NCI-H1105 (cell line): ENCODE measurements around the gene IRX5.

Experiments
- DNase-seq: peaks from one replicate; lab custom pipeline; 2025; lab: John Stamatoyannopoulos, UW

Gene IRX5

DNA sequence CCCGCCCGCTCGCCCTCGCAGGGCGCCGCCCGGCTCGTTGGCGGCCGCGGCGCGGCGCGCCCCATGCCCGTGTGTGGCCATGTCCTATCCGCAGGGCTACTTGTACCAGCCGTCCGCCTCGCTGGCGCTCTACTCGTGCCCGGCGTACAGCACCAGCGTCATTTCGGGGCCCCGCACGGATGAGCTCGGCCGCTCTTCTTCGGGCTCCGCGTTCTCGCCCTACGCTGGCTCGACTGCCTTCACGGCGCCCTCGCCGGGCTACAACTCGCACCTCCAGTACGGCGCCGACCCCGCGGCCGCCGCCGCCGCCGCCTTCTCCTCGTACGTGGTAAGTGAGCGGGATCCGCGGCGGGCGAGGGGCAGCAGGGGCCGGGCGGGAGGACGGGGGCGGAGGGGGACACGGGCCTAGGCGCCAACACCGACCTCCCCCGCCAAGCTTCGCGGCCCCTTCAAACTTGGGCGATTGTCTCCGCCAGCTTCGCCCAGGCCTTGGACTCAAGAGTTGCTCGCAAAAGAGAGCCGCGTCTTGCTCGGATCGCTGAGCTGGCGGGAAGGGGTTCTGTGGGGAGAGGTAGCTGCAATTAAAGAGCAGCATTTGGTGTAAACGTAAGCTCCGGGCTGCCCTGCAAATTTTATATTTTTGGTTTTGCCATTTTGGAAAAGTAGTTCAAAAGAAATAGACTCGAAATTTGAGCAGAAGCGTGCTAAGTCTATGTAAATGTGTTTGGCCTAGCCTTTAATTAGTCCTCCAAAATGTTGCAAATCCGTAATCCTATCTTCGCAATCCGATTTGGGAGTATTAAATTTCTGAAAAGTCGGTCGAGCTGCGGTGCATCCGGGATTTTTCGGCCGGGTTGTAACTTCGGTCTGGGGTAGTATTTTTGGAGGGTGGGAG, 702 bp downstream of the IRX5 start:
- peak; percentile 60 for DNase-seq

DNA sequence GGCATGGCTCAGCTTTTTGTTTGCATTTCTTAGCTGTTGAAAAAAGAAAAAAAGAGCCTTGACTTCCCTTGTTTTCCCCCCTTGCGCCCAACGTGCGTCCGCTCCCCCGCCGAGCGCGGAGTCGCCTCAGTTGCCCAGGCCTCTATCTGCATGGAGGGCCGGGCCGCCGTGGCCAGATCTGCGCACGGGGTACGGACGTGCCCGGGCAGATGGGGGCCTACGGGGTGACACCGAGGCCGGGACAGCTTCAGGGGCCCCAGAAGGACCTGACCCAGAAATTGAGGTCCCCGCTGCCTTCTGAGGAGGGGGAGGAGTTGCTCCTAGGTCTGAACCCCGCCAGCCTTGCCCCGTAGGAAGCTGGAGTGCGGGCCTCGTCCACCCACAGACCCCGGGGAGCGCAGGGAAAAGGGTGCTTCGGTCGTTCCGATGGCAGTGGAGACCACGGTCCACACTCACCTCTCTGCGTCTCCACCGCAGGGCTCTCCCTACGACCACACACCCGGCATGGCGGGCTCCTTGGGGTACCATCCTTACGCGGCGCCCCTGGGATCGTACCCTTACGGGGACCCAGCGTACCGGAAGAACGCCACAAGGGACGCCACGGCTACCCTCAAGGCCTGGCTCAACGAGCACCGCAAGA, 1.5 kb downstream of the IRX5 start:
- no peak for DNase-seq

- no peak for DNase-seq
Measured at GRCh38 chr16:54932737-54933254, 2.1 kb downstream of the IRX5 start.

DNA sequence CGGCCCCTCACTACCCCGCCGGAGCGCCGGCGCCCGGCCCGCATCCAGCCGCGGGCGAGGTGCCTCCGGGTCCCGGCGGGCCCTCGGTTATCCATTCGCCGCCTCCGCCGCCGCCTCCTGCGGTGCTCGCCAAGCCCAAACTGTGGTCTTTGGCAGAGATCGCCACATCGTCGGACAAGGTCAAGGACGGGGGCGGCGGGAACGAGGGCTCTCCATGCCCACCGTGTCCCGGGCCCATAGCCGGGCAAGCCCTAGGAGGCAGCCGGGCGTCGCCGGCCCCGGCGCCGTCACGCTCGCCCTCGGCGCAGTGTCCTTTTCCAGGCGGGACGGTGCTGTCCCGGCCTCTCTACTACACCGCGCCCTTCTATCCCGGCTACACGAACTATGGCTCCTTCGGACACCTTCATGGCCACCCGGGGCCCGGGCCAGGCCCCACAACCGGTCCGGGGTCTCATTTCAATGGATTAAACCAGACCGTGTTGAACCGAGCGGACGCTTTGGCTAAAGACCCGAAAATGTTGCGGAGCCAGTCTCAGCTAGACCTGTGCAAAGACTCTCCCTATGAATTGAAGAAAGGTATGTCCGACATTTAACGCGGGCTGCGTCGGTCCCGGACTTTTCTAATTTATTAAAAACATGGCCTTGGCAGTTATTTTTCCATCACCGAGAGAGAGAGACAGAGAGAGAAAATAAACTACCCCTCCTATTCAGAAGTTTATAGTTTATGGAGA, 2.8 kb downstream of the IRX5 start:
- no peak for DNase-seq

DNA sequence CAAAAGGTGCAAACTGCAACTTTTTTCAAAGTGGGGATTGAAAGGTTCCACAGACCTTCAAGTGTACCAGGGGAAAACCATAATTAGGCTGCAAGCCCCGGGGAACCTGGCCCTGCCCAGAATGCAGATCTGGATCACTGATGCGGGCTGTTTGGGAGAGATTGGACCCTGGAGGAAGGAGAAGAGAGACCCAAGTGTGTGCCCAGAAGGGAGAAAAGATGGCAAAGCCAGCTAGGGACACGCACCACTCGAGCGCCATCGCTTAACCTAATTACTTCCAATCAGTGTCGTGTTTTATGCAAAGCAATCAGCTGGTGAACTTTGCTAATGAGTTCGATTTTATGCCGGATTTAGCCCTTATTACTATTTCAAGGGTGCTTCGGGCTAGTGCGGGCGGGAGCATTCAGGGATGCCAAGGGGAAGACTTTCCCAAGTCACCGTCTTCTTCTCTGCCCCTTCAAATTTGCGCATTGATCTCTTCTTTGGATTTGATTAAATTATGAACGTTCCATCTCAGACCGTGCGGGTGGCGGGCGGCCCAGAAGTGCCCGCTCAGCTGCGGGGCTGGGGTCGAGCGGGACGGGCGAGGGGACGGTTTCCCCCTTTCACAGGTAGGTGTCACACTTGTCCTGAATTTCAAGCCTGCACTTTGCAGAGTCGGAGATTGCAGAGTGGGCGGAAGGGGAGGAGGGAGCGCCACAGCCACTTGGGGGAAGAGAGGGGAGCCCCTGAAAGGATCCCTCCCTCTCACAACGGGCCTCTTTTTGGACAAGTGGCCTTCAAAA, 4.0 kb downstream of the IRX5 start:
- DNase-seq = no peak

DNA sequence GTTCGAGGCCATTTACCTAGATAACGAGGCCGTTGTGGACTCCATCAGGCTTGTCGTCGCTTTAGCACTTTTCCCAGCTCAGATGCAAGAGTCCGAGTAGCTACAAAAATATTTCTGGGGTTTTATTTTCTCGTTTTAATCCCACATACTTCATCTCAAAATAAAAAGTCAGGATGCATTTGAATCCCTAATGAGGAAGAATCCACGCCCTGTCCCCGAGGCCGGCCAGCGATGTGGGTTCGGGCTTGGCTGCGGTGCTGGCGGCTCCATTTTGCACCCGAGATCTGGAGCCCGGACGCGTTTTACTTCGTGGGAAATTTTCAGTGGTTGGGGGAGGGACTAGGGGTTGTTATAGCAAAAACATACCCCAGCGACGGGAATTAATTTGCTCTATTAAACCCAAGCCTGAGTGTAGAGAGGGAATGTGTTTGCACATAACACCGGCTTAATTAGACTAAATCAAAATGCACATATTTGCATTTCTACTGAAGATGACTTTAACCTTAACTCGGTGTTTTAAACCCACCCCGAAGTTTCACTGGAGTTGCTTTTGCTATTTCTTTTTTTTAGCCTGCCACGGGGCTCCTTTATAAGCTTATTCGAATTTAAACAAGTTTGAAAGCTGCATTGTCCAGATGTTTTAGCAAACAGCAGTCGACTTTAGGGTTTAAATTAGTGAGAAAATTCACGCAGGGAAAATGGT, 4.8 kb downstream of the IRX5 start:
- DNase-seq = no peak

- no peak for DNase-seq
Measured at GRCh38 chr16:54936201-54936978, 5.7 kb downstream of the IRX5 start.

DNA sequence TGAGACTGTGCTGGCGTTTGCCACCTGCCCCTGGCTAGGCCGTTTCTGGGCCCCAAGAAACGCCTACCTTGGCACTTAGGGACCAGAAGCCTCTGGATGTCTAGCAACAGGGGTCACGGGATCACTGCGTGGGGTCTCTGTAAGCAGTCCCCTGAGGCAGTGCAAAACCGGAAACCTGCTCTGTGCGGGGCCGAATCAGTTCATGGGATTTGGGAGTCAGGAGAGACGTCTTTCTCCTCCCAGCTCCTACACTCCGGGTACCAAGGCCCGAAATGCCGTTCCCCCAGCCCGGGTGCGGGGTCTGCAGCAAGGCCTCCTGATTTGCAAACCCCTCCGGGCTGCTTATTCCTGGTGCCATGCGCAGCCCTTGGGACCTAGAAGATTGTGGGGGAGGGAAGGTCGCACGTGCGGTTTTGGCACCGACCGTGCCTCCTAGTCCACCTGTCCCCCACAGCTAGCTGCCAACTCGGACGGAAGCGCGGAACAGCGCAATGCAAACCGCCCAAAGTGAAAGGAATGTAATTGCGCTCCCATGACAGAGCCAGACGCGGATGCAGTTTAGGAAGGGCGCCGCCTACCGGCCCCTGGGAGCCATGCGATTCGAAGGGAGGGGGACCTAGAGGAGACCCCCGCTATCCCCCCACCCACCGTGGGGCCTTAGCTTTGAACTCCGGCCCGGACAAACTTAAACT, 6.5 kb downstream of the IRX5 start:
- DNase-seq = no peak

- DNase-seq = no peak
Measured at GRCh38 chr16:54937671-54938211, 7.1 kb downstream of the IRX5 start.

DNA sequence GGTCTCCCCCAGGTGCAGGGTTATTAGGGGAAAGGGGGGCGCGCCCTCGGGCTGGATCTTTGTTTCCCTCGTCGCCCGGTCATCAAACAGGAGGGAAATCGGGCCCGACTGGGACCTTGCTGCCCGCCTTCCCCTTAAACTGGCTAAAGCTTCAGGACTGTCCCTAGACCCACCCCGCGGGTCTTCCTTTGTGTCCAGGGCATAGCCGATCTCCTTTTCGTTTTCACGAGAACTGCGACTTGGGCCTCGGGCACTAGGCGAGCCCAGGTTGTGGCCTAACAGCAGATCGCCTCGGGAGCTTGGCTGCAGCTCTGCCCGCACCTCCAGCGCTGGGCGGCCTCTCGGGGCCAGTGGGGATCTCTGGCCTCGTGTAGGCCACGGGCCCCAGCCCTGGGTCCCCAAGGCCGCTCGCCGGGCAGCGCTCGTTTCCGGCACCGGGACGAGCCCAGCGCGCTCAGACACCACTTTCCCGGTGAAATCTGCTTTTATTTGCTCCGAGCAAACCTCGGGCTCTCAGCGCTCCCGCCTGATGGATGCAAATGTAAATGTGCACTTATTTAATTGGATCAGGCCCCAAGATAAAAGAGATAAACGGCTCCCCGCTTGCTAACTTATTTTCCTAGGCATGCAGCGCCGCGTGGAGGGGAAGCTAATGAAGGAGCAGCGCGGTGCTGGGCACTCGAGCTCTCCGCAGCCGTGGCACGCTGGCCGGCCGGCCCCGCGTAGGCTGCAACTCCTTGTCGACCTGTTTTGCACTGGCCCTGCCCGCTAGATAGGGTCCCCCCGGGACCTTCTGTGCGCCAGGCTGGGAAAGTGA, 7.8 kb downstream of the IRX5 start:
- no peak for DNase-seq

GRCh38 chr16:54939029-54939346, 8.3 kb downstream of the IRX5 start:
- DNase-seq = no peak

DNA sequence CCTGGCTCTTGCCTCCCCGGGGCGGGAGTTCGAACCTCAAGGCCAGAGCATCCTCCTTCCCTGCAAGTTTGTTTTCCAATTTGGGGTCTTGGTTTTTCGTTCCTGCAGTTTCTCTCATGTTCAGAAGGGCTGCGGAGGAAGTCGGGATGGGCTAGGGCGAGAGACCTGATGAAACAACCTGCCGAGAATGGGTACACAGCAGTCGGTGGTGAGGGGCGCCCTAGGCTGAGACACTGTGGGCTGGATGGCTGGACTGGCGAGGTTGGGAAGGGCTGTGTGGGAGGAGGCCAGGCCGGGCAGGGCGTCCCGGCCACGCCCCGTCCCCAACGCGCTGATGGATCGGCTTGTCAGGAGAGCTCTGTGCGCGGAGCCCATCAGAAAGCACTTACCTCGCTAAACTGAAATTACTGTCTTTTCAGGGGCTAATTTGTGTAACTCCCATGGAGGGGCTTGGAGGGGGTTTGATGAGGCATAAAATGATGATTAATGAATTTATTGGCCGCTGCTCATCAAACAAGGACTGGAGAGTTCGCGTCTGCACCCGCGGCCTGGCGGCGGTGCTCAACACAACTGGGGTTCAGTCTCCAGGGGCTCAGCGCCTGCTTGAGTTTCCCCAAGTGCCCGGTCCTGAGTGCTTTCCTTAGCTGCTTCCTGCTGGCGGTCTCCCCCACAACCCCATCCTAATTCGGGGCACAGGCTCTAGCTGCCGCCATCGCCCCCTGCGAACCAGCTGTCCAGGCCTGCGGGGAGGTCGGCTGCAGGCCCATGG, 9.0 kb downstream of the IRX5 start:
- no peak for DNase-seq

GRCh38 chr16:54940279-54940604, 9.6 kb downstream of the IRX5 start:
- DNase-seq = no peak

DNA sequence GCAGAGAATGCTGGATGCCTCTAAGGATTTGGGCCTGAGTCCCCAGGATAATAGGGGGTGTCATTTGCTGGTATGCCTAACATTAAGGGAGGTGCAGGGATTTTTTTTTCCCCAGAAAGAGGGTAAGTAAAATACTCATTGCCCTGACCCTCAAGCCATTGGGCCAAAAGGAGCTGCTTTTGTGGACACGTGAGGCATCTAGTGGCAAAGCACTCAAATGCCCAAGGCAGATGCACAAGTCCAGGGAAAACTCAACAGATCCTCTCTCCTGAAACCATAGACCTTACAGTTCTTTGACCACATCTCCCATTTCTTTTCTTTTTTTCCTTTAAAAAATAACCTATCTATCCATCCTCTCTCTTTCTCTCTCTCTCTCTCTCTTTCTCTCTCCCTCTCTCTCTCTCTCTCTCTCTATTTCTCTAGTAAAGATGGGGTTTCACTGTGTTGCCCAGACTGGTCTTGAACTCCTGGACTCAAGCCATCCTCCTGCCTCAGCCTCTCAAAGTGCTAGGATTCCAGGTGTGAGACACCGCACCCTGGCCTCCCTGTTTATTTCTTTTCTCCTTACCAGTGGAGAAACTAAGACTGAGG, 11.8 kb downstream of the IRX5 start:
- DNase-seq = no peak

GRCh38 chr16:54944002-54944401, 13.3 kb downstream of the IRX5 start:
- DNase-seq = no peak

DNA sequence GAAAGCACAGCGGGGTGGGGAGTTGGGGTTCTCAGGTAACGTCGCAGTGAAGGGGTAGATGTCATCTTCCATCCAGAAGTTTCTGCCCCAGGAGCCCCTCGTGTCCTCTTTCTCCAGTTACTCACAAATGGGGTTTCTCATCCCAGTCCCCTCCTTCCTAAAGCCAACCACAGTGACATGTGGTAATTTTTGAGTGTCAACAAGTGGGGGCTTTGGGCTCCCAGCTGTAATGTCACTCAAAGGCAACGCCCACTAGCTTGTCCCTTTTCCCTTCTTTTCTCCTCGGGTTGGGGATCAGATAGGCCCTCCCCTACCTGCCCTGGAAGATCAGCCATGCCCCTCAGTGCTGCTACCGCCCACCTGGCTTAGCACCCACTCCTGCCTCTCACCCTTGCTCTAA, 14.4 kb downstream of the IRX5 start:
- DNase-seq = no peak

DNA sequence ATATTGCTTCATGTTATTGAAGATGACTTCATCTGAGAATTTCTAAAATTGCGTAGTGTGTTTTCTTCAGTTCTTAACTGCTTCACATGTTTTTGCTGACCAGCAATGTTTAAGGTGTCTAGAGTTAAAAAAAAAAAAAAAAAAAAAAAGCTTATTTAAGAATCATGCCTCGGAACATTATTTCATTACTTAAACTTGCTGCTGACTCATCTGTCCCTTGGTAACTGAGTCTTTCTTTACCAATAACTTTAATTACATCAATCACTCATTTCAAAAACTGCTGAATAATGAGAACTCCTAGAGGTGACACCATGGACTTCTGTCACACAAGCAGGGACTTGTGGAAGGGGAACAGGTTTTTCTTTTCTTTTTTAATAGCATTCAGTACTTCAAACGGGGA, 16.2 kb downstream of the IRX5 start:
- no peak for DNase-seq

DNA sequence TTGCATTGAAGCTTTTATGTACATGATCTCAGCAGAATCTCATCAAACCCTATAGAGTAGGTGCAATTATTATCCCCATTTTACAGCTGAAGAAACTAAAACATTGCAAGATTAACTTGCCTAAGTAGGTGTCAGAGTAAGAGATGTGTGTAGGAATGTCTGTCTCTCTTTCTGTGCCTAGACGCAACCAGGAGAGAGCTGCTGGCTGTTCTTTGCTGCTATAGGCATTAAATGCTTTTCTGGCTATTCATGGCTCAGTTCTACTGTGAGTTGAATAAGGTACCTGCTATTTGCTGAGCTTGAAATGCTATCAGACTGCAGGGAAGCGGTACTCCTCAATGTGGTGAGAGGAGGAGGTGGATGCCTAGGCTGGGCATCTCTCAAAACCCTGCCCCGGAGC, 17.0 kb downstream of the IRX5 start:
- no peak for DNase-seq
